IPS-11a (cell line): ENCODE data around the gene HPCAL1.

Experiments used
- H3K4me3 ChIP-seq: one replicate; pipeline ENCODE4 v1.5.1; 2013; ENCODE audit warnings: low read depth, low read length, control low read depth

HPCAL1 gene

DNA sequence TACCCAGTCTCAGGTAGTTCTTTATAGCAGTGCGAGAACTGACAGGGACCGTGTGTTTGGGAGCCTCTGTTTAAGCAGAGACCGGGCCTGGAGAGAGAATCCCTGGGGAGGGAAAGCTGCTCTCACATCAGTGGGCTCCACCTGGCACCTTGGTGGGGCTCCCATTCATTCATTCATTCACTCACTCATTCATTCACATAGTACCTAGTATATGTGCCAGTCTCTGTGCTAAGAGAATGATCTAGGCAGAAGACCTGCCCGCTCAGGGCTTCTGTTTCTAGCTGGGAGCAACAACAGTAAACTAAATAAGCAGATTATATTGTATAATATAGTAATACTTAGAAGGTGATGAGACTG lies 17.8 kb downstream of the HPCAL1 start:
- H3K4me3 ChIP-seq: no peak overlapping the region

DNA sequence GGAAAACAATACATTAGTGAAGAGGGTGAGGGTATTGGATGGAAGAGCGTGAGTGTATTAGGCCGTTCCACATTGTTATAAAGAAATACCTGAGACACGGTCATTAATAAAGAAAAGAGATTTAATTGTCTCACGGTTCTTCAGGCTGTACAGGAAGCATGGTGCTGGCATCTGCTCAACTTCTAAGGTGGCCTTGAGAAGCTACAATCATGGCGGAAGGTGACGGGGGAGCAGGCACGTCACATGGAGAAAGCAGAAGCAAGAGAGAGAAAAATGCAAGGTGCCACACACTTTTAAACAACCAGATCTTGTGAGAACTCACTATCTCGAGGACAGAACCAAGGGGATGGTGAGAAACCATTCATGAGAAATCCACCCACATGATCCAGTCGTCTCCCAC lies 18.2 kb downstream of the HPCAL1 start:
- no peak overlapping the region for H3K4me3 ChIP-seq

DNA sequence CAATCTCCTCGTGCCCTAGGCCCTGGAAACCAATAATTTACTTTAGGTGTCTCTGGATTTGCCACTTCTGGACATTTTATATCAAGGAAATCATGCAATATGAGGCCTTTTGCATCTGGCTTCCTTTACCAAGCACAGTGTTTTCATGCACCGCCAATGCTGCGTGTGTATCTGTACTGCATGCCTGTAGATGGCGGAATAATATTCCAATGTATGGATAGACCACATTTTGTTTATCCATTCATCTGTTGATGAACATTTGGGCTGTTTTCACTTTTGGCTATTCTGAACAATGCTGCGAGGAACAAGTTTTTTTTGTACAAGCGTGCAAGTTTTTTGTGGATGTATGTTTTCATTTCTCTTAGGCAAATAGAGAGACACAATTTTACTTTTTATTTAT lies 18.9 kb downstream of the HPCAL1 start:
- H3K4me3 ChIP-seq: no peak overlapping the region

DNA sequence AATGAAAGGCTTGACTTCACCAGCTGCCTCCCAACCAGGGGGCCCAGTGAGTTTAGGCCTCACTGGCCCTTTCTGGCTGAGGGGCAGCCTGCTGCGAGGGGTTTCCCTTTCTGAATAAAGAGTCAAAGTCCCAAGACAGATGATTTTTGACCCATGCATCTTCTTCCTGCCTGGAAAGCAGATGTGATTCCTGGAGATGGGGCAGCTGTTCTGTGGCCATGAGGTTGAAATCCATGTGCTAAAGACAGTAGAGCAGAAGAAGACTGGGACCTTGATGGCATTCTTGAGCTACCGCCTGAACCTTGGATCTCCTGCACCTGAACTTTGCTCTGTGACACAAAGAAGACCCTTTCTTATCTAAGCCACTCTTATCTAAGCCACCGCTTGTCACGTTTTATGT lies 19.8 kb downstream of the HPCAL1 start:
- no peak overlapping the region for H3K4me3 ChIP-seq

DNA sequence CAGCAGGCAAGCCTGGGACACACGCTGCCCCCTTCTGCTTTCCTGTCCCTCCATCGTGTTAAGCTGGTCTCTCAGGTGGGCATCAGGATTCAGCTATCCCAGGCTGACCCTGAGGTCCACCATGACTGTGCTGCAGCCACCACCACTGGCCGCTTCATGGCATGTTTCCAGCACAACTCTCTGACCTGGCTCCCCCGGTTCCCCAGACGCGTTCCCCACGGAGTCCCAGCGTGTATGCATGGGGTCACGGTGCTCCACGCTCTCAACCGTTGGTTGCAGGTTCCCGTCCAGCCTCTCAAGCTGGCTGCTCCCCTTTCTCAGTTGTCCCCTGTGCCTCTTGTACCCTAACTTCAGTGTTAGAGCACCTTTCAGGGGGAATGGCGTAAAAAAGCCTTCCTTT lies 20.3 kb downstream of the HPCAL1 start:
- no peak overlapping the region for H3K4me3 ChIP-seq

DNA sequence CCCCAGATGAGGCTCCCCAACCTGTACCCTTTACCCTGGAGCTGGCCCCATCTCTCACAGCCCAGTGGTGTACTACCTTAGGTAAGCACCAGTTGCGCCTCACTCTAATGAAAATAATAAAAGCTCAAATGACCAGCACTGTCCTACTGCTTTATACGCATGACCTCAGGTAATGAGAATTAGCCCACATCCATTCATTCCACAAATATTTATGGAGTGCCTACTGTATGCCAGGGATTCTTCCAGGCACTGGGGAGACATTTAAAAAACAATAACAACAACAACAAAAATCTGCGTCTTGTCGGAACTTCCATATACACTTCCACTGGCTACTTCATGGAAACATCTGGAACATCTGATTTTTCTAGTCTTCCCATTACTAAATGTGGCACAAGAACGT lies 20.8 kb downstream of the HPCAL1 start:
- H3K4me3 ChIP-seq: no peak overlapping the region

DNA sequence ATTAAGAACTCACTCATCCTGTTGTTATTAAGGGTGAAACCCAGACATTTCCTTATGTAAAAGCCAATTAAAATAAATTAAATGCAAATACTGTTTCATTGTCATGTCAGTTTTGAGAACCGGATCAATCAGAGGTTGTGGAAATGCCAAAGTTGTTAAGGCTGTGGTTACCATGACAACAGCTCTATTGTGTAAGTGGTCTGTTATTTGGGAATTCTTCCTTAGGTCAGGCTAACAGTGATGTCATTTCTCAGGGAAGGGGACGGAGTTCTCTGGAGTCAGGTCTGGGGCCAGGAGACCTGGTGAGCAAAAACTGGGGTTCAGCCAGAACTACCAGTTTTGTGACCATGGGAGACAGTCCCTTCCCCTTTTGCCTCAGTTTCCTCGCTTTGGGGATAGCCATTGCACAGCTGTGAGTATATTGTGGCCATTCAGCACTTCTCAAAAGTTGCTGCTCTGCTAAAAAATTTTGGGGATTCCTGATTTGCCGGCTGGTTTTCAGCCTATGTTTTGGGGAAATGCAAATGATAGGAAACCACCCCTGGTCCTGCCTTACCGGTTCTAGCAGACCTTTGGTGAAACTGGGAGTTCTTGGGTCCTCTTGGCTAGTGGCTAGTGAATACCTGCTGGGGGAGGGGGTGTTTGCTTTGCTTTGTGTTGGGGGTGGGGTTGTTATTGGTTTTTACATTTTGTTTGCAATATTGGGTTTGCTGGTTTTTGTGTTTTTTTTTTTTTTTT lies 21.6 kb downstream of the HPCAL1 start:
- H3K4me3 ChIP-seq: no peak overlapping the region

DNA sequence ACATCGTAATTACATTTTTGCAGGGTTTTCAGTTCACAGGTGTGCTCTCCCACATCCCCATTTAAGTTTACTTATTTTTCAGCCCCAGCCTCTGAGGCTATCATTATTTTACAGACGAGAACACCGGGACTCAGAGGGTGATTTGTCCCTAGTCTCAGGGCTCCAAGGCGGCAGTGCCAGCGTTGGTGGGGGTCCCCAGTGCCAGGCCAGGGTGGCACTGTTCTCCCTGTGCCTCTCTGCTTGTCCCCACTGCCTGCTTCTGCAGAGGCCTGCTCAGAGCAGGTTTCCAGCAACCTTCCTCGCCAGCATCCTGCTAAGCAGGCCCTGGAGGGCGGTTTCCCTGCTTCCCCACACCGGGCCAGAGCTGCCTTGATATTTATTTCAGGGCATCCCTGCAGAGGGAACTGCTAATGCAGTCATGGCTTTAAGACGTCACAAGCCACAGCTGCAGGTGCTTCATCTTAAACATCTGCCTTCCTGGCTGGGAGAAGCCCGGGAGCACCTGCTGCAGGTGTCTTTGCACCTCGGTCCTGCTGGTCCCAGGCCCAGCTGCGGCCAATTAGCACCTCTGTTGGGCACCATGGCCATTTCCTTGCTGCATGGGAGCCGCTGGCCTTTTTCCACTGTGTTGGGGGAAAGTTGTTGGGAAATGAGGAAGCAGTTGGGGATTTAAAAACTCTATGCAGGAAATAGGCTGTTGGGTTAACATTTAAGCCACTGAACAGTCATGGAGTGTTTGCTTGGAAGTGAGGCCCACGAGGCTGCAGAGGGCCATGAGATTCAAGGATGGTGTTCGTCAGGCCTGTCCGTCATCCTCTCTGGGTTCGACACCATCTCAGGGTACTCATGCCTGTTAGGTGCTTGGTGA lies 22.8 kb downstream of the HPCAL1 start:
- no peak overlapping the region for H3K4me3 ChIP-seq

DNA sequence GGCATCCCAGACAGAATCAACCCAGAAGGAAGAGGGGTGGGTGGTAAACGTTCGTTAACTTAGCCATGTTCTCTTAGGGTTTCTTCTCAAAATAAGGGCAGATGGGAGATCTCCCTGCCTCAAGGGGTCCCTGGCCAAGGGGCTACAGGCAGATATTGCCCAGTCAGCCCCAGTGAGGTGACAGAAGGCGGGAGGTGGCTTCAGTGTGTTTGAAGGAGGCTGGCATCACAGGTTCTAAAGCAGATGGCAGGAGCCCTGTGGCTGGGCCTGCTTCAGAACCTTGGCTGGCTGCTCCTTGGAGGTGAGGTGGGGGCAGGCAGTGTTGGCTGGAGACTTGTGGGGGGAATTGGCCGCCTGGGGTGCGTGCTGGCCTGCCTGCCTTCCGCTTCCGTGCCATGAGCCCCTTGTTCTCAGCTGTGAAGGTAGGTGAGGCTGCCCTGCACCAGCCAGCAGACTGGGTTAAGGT lies 23.5 kb downstream of the HPCAL1 start:
- no peak overlapping the region for H3K4me3 ChIP-seq

DNA sequence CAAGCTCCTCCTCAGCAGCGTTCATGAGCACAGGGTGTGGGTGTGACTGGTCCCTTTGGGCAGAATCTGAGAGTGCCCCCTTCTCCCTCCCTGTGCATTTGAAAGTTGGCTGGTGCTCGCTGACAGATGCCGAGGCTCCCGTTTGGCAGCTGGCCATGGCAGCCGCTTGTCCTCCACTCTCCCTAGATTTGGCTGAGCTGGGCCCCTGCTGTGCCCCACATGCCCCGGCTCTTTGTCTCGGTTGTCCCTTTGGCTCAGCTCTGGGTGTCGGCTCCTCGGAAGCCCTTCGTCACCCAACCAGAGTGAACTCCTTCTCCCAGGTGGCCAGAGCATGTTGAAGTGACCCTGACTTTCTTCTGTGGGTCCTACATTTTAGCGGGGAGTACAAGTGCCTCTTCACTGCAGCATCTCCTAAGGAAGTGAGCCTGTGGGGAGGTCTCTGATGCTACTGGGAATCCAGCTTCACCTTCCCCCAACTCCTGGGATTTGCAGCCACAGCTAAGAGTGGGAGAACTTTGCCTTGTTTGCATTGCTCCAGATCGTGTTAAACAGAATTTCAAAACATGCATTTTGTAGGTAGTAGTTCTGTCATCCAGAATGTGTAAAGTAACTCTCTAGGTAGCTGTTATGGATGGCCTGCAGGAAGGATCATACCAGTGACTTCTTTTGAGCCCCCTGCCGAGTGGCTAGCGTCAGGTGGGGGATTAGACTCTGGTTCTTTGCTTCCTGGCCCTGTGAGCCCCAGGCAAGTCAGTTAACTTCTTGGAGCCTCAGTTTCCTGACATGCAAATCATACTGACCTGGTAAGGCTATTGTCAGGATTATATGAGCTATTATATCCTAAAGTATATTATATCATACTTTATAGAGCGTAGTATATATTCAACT lies 24.2 kb downstream of the HPCAL1 start:
- H3K4me3 ChIP-seq: no peak overlapping the region

DNA sequence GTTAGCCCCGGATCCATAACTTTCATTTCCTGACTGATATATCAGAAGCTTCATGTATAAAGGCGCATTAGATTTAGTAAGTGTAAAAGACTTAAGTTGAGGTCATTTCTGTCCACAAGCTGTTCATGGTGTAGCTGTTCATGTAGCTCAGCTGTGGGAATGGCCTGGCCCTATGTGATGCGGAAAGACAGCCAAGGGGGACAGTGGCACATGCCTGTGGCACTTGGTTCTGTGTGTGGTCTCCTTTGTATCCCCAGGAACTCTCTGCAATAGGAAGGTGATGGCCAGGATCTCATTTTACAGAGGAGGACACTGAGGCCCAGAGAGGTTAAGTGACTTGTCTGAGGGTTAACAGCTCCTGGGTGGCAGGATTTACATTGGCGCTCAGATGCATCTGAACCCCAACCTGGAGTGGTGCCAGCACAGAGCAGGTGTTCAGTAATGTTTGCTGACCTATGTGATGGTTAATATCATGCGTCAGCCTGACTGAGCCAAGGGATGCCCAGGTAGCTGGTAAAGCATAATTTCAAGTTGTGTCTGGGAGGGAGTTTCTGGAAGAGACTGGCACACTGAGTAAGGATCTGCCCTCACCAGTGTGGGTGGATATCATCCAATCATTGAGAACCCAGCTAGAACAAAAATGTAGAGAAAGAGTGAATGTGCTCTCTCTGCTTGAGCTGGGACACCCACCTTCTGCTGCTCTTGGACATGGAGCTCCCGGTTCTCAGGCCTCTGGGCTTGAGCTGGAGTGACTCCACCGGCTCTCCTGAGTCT lies 25.4 kb downstream of the HPCAL1 start:
- no peak overlapping the region for H3K4me3 ChIP-seq

DNA sequence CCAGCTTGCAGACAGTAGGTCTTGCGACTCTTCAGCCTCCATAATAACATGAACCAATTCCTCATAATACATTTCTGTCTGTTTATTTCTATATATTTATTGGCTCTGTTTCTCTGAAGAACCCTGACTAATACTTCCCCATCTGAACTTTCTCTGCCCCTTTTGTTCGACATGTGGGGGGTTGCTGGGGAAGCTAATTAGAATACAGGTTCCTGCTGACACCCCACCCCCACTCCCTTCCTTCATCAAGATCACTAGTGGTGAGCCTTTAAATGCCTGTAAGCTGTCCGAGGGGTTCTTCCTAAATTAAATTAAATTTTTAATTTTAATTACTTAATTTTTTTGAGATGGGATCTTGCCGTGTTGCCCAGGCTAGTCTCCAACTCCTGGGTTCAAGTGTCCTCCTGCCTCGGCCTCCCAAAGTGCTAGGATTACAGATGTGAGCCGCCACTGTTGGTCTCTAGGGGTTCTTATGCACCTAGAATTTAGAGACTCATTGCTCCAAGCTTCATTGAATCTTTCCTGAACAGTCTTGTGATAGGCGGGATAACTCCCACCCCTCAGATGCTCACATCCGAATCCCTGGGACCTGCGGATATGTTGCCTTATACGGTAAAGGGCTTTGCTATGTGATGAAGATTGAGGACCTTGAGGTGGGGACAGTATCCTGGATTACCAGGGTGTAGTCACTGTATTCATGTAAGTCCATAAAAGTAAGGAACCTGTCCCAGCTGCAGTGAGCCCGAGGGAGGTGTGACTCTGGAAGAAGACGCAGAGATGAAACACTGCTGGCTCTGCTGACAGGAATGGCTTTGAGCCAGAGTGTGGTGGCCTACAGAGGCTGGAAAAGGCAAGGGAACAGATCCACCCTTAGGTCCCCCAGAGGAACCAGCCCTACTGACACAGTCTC lies 26.2 kb downstream of the HPCAL1 start:
- H3K4me3 ChIP-seq: no peak overlapping the region

DNA sequence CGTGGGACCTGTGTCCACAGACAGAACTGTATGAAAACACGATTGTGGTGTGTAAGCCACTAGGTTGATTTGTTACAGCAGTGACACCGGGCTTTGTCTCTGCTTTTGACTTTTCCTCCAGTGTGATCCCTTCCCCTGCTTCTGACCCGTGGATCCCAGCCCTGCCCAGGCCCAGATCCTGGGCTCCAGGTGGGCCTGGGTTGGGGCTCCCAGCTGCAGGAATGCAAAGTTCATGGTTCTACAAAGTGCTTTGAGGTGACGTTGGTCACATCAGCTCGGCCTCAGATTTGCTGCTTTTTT lies 26.8 kb downstream of the HPCAL1 start:
- no peak overlapping the region for H3K4me3 ChIP-seq

DNA sequence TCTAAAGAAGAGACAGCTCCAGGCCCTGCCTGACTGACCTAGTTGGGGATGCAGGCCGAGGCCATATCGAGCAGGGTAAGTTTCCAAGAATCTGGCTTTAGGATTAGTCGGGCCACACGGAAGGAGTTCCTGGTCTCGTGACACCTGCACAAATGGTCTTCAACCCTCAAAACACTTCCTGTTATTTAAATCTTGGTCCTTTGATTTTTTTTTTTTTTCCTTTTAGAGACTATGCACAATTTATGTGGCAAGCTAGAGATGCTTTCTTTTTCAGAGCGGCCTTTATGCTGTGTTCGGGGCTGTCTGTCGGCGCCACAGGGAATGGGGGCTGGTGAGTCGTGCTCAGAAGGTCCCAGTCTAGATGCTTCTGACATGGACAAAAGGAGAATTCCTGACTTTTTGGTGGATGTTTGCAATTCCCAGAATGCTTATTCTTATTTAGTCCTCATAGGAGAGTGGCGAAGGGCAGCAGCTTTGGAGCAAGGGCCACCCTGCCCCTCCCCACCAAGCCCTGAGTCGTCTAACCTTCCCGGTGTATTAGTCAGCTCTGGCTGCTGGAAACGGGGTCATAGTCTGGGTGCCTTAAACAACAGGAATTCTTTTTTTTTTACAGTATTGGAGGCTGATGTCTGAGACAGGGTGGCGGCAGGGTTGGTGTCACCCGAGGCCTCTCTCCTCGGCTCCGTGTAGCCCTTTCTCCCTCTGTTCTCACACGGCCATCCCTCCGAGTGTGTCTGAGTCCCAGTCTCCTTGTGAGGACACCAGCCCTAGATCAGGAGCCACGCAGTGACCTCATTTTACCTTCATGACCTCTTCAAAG lies 27.4 kb downstream of the HPCAL1 start:
- H3K4me3 ChIP-seq: no peak overlapping the region

DNA sequence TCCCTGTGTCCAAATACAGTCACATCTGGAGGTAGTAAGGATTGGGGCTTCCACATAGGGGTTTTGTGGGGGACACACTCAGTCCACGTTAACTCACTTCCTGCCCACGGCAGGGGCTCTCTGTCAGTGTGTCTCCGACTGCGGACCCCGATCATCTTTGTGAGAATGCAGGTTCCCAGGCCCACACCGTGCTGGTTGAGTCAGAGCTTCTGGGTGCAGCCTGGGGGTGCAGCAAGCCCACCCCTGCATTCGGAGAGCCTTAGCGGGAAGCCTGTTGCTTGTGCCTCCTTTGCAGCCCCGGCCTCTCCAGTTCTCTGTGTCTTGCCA lies 28.0 kb downstream of the HPCAL1 start:
- H3K4me3 ChIP-seq: no peak overlapping the region

DNA sequence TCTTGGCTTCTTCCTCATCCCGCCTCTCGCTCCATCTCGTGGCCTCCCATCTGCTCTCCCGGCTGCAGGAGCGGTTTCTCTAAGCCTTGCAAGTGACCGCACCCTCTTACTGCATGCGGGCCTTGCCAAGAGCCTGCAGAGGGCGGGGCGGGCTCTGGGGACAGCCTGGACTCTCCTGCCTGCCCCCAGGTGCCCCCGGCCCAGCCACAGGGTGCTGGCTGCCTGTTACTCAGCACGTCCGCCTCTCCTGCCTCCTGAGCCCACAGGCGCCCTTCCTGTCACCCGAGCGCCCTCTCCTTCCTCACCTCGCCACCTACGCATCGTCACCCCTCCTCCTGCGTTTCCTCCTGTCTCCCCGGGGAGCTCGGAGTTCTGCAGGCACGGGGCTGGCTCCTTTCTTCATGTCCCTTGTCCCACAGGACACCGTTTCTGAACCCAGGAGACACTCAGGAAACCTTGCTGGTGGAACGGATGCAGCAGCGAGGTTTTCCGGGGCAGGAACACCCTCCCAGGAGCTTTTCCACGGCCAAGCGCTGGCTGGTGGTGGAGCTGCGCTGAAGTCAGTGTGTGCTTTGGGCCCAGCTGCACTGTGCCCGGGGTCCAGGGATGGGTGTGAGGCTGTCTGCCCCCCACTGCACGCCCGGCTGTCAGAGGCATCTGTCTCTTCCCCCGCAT lies 28.5 kb downstream of the HPCAL1 start:
- H3K4me3 ChIP-seq: no peak overlapping the region

DNA sequence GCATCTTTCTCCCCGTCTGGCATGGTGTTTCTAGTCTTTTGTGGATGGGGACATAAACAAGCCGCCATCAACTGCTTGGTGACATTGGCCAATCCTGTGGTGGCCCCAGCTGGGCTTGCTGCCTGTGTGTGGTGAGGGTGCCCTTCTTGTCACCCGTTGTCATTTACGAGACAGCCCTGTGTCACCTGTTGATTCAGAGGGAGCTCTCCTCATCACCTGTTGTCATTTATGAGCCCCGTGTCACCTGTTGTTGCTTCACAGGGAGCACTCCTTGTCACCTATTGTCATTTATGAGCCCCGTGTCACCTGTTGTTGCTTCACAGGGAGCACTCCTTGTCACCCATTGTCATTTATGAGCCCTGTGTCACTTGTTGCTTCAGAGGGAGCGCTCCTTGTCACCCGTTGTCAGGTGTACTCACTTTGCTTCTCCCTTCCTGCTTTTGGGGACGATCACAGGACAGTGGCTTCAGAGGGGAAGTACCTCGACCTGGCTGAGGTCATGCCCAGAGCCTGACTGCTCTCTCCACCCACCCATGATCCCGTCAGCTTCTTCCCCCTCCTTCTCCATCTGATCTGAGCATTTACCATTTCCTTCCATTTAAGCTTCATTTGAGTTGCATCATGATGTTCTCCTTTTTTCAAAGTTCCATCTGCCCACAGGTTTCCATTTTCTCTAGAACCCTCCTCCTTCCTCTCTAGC lies 29.1 kb downstream of the HPCAL1 start:
- no peak overlapping the region for H3K4me3 ChIP-seq
